Dendritic cell treated with granulocyte-macrophage colony-stimulating factor and Interleukin-4, amounts not matched to agents 40 ng/mL and 50 ng/mL, for 4 days (primary cell): ENCODE data around the gene IRF5.

Experiments
- H3K27ac Mint-ChIP-seq: one replicate; pipeline ENCODE4 v1.8.0; 2022; ENCODE audit warnings: mild to moderate bottlenecking, mixed read lengths
- H3K27me3 Mint-ChIP-seq: one replicate; pipeline ENCODE4 v1.8.0; 2022; ENCODE audit warnings: mild to moderate bottlenecking, mixed read lengths
- H3K36me3 Mint-ChIP-seq: one replicate; pipeline ENCODE4 v1.8.0; 2022; ENCODE audit warnings: low read depth, mixed read lengths
- H3K4me1 Mint-ChIP-seq: one replicate; pipeline ENCODE4 v1.8.0; 2022; ENCODE audit warnings: low read depth, mixed read lengths
- H3K4me3 Mint-ChIP-seq: one replicate; pipeline ENCODE4 v1.8.0; 2022; ENCODE audit warnings: mild to moderate bottlenecking, moderate library complexity, mixed read lengths
- H3K9me3 Mint-ChIP-seq: one replicate; pipeline ENCODE4 v1.8.0; 2022; ENCODE audit warnings: mixed read lengths
- intact Hi-C: fragments of 100-400 bp; cut with micrococcal nuclease; formaldehyde crosslinking; loops from one replicate; pipeline ENCODE4 v1.15.0; 2022

The IRF5 gene

GRCh38 chr7:128937647-128938543 lies at the start of gene IRF5:
IRF5 (plus strand) TSS chr7:128937927; CDS start chr7:128942082, 4,155 bp downstream.
- Mint-ChIP-seq H3K9me3 (no peaks in the 10 kb centered on the region), H3K4me1 (peaks cover 62% of the 10 kb centered on the region), H3K27me3 (no peaks in the 10 kb centered on the region), H3K4me3 (peak within 1 kb of the TSS; percentile 98), H3K36me3 (peaks cover 55% of the 10 kb centered on the region), H3K27ac (peak within 1 kb of the TSS; percentile 96)
- intact Hi-C loops = no loop called here

- Mint-ChIP-seq H3K36me3 (no peaks in the 10 kb centered on the region), H3K27me3 (peaks cover 42% of the 10 kb centered on the region), H3K27ac (no peak overlapping the region), H3K4me1 (peaks cover 5% of the 10 kb centered on the region), H3K9me3 (no peaks in the 10 kb centered on the region), H3K4me3 (no peak overlapping the region)
- intact Hi-C loops = no loop called here
These were observed 49.5 kb upstream of the IRF5 start for GRCh38 chr7:128888039-128888755.

- peaks cover under 1% of the 10 kb centered on the region for H3K4me1 Mint-ChIP-seq
- no peak overlapping the region for H3K4me3 Mint-ChIP-seq
- no peaks in the 10 kb centered on the region for H3K9me3 Mint-ChIP-seq
- peaks cover 42% of the 10 kb centered on the region for H3K27me3 Mint-ChIP-seq
- H3K27ac Mint-ChIP-seq = no peak overlapping the region
- H3K36me3 Mint-ChIP-seq = no peaks in the 10 kb centered on the region
- intact Hi-C loops = no loop called here
These were observed 49.0 kb upstream of the IRF5 start for GRCh38 chr7:128888756-128889095.

GRCh38 chr7:128889121-128889520 lies 48.6 kb upstream of the IRF5 start:
- Mint-ChIP-seq H3K27ac (no peak overlapping the region), H3K4me3 (no peak overlapping the region), H3K9me3 (no peaks in the 10 kb centered on the region), H3K4me1 (no peaks in the 10 kb centered on the region), H3K27me3 (peaks cover 44% of the 10 kb centered on the region), H3K36me3 (no peaks in the 10 kb centered on the region)
- intact Hi-C loops = no loop called here

GRCh38 chr7:128890306-128891109 lies 47.2 kb upstream of the IRF5 start:
- peak overlapping the region; percentile 35 for H3K4me3 Mint-ChIP-seq
- no peaks in the 10 kb centered on the region for H3K36me3 Mint-ChIP-seq
- intact Hi-C loops = no loop called here
- H3K9me3 Mint-ChIP-seq = no peaks in the 10 kb centered on the region
- no peak overlapping the region for H3K27ac Mint-ChIP-seq
- no peaks in the 10 kb centered on the region for H3K4me1 Mint-ChIP-seq
- H3K27me3 Mint-ChIP-seq = peaks cover 41% of the 10 kb centered on the region

- H3K9me3 Mint-ChIP-seq = no peaks in the 10 kb centered on the region
- H3K4me3 Mint-ChIP-seq = peak overlapping the region; percentile 22
- no peaks in the 10 kb centered on the region for H3K36me3 Mint-ChIP-seq
- no peak overlapping the region for H3K27ac Mint-ChIP-seq
- no peaks in the 10 kb centered on the region for H3K4me1 Mint-ChIP-seq
- intact Hi-C loops = no loop called here
- peaks cover 34% of the 10 kb centered on the region for H3K27me3 Mint-ChIP-seq
These were observed 46.4 kb upstream of the IRF5 start for GRCh38 chr7:128891110-128891941.

GRCh38 chr7:128891942-128892269 lies 45.8 kb upstream of the IRF5 start:
- H3K27me3 Mint-ChIP-seq = peaks cover 33% of the 10 kb centered on the region
- intact Hi-C loops = no loop called here
- H3K4me3 Mint-ChIP-seq = no peak overlapping the region
- no peak overlapping the region for H3K27ac Mint-ChIP-seq
- H3K4me1 Mint-ChIP-seq = no peaks in the 10 kb centered on the region
- no peaks in the 10 kb centered on the region for H3K9me3 Mint-ChIP-seq
- H3K36me3 Mint-ChIP-seq = no peaks in the 10 kb centered on the region

GRCh38 chr7:128892521-128893250 lies 45.0 kb upstream of the IRF5 start:
- no peaks in the 10 kb centered on the region for H3K4me1 Mint-ChIP-seq
- no peaks in the 10 kb centered on the region for H3K9me3 Mint-ChIP-seq
- no peak overlapping the region for H3K27ac Mint-ChIP-seq
- intact Hi-C loops = no loop called here
- H3K4me3 Mint-ChIP-seq = no peak overlapping the region
- no peaks in the 10 kb centered on the region for H3K36me3 Mint-ChIP-seq
- H3K27me3 Mint-ChIP-seq = peaks cover 31% of the 10 kb centered on the region

GRCh38 chr7:128893251-128894100 lies 44.3 kb upstream of the IRF5 start:
- H3K27me3 Mint-ChIP-seq = peaks cover 31% of the 10 kb centered on the region
- H3K4me3 Mint-ChIP-seq = no peak overlapping the region
- no peaks in the 10 kb centered on the region for H3K9me3 Mint-ChIP-seq
- no peaks in the 10 kb centered on the region for H3K36me3 Mint-ChIP-seq
- intact Hi-C loops = no loop called here
- H3K4me1 Mint-ChIP-seq = no peaks in the 10 kb centered on the region
- no peak overlapping the region for H3K27ac Mint-ChIP-seq

- peaks cover 31% of the 10 kb centered on the region for H3K27me3 Mint-ChIP-seq
- no peaks in the 10 kb centered on the region for H3K9me3 Mint-ChIP-seq
- no peak overlapping the region for H3K27ac Mint-ChIP-seq
- H3K4me3 Mint-ChIP-seq = no peak overlapping the region
- H3K36me3 Mint-ChIP-seq = no peaks in the 10 kb centered on the region
- H3K4me1 Mint-ChIP-seq = no peaks in the 10 kb centered on the region
- intact Hi-C loops = no loop called here
These were observed 43.7 kb upstream of the IRF5 start for GRCh38 chr7:128894101-128894440.

- Mint-ChIP-seq H3K36me3 (no peaks in the 10 kb centered on the region), H3K4me3 (no peak overlapping the region), H3K9me3 (no peaks in the 10 kb centered on the region), H3K4me1 (no peaks in the 10 kb centered on the region), H3K27ac (no peak overlapping the region), H3K27me3 (peaks cover 23% of the 10 kb centered on the region)
- intact Hi-C loops = no loop called here
These were observed 42.4 kb upstream of the IRF5 start for GRCh38 chr7:128895320-128895719.

GRCh38 chr7:128899392-128899791 lies 38.3 kb upstream of the IRF5 start:
- Mint-ChIP-seq H3K36me3 (no peaks in the 10 kb centered on the region), H3K27ac (no peak overlapping the region), H3K4me1 (peaks cover 3% of the 10 kb centered on the region), H3K27me3 (peaks cover 6% of the 10 kb centered on the region), H3K9me3 (no peaks in the 10 kb centered on the region), H3K4me3 (no peak overlapping the region)
- intact Hi-C loops = no loop called here
